Astrocyte of the hippocampus (primary cell): ENCODE measurements around the gene ARFGAP3.

ENCODE experiments used
- DNase-seq: peaks from one replicate; pipeline ENCODE4 v3.0.0; 2011; ENCODE audit warnings: low read depth, low spot score

ARFGAP3 gene, protein sequence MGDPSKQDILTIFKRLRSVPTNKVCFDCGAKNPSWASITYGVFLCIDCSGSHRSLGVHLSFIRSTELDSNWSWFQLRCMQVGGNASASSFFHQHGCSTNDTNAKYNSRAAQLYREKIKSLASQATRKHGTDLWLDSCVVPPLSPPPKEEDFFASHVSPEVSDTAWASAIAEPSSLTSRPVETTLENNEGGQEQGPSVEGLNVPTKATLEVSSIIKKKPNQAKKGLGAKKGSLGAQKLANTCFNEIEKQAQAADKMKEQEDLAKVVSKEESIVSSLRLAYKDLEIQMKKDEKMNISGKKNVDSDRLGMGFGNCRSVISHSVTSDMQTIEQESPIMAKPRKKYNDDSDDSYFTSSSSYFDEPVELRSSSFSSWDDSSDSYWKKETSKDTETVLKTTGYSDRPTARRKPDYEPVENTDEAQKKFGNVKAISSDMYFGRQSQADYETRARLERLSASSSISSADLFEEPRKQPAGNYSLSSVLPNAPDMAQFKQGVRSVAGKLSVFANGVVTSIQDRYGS

DNA sequence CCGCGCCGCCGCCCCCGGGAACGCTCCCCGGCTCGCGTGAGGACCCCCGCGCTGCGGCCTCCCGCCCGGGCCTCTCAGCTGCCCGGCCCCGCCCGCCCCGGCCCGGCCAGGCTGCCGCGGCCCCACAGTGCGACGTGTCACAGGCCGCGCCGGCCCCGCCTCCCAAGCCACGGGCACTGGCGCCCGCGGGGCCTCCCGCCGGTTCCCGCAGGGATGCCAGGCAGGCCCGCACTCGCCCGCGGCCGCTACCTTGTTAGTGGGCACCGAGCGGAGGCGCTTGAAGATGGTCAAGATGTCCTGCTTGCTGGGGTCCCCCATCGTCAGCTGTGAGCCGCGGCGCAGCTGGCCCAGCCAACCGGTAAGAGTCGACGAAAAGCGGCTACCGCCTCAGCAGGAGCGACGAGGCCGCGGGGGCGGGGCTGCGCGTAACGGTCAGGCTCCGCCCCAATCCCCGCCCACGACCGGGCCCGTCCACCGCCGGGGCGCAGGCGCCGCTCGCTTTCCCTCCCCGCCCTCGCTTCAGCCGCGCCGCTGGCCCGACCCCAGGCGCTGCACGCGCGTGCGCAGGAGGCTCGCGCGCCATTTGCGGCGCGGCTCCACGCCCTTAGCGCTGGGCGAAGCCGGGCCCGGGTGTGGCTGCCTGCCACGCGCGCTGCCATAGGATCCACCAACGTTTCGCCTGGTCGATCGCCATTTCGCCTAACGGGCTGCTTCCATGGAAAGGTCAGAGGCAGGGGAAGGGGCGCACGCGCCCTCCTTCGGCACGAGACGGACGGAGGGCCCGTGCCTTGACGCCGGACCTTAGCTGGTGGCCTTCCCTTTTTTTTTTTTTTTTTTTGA is at the start of gene ARFGAP3:
ARFGAP3 (minus strand) TSS at position 409 of the 840 bp plus-strand sequence; CDS start at position 318, 91 bp downstream.
- peak; percentile 99 for DNase-seq

DNA sequence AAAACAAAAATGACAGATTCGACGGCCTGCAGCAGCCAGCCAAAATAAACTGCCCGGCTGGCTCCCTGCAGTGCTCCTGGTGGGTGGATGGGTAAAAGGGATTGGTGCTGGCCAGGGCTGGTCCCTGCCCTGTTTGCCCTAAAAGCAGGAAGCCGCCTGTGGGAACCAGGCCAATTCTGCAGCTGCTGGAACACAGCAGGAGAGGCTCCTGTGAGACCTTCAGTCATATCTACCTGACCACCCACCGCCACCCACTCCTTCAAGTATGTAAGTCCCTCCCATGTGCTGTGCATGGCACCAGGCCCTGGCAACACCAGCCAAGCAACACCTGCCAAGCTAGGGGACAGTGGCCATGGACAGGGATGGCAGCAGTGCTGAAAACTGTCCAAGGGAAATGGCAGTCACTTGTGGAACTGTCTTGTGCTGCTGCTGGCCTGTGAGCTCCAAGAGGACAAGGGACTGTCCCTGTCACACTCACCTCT is 48.7 kb upstream of the ARFGAP3 start:
- no peak for DNase-seq

DNA sequence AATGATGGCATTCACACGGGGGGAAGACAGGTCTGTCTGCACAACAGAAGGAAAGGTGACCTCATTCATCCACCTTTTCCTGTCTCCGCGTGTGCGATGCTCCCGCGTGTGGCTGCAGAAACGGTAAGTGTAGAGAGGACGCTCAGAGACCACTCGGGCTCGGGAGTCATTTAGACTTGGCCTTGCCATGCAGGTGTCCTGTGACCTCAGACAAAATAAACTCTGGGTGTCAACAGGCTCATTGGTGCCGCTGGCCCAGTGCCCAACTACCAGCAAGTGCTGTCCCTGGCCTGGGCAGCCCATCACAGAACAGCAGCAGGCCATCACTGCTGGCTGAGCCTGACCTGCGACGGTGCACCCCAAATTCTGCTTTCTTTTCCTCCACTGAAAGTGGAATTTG is 48.1 kb upstream of the ARFGAP3 start:
- no peak for DNase-seq

DNA sequence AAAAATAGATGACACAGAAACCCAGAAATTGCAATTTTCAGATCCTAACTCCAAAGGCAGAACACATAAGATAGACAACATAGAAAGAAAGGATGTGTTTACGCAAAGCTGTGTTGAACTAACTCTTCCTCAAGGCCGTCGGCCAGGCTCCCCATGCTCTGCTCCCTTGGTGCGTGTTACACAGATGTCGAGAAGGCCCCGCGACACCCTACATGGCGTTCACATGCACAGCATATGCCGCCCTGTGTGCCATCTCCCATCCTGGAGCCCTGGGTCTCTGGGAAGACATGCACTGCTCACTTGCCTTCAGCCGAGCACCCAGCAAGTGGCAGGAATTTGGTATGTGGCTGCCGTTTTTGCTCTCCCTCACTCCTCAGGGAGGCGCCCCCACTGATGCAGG is 47.0 kb upstream of the ARFGAP3 start:
- DNase-seq: no peak

DNA sequence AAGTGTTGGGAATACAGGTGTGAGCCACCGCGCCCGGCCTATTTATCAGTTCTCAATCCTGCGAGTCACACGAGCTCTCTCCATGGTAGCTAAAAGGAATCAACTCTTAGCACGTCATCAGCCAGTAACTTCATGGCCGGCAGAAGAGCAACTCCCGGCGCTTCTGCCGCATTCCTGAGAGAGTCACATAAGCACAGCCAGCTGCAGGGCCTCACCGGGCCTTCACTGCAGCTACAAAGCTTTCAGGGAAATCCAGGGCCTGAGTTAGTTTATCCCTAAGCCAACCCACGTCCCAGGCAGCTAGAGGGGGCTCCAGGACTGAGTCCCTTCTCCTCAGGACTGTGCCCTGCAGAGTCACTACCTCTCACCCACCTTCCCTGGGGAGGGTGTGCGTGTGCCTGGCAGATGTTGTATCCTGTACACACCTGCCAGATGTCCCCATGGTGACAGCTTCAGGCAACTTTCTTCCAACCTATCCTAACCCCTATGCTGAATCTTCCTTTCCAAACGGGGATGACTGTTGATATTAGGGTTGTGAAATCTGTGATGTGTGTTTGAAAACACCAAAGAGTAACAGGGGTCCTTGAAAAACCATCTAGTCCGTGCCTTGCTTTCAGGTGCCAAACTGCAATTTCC is 45.9 kb upstream of the ARFGAP3 start:
- no peak for DNase-seq

DNA sequence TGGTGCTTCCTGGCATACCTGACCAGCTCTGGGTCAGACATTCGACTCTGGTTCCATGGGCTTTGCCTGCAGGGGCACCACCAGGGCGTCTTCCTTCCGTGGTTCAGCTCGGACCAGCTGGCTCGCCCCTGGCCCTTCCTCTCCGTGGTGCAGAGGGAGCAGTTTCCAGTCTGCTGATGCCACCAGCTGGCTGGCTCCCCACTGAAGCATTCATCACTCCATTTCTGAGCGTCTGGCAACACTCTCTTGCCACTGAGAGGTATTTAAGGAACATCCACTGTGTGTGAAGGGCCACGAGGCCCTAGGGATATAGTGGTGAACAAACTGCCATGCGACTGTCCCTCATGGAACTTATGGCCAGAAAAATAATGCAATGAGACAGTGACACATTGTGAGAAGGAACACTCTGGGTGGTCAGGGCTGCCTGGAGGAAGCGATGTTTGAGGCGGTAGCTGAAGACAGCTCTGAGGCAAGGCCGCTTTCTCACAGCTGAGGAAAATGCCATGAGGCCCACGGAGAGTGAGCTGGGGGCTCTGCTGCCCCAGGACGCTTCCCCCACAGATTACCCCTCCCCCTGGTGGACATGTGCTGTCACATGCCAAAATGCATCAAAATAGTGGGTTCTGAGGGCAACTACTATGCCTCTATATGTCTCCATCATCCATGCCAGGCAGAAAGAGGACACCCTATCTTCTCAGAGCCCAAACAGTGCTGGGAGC is 44.9 kb upstream of the ARFGAP3 start:
- no peak for DNase-seq

DNA sequence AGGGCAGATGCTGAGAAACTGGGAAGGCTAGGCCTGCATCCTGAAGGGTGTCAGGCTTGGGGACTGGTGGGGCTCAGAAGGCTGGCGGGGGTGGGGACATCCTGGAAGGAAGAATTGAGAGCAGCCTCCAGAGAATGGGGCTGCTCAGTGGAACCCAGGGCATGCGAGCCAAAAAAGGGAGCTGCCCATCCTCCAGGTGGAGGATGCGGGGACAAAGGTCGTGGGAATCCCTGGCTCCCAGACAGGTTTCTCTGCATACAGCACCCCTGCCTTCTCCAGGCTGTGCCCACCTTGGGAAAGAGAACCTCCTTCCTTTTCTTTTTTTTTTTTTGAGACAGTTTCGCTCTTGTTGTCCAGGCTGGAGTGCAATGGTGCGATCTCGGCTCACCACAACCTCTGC is 40.9 kb upstream of the ARFGAP3 start:
- no peak for DNase-seq

DNA sequence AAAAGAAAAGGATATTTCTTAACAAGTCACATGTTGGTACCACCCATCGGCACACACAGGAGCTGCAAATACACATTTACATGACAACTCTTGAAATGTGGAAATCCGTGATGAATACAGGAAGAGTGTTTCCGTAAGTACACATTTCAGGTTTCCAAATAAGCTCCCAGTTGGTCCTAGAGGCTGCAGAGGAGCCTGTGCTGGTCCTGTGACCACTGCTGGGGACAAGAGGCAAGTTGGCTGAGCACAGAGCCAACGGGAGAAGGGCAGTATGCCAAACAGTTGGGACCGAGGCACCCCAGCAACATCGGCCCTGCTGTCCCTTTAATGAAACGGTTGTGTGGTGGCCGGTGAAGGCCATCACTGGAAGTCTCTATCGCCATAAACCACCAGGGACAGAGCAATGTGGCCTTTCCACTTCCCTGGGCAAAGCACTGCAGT is 38.5 kb upstream of the ARFGAP3 start:
- DNase-seq: no peak

DNA sequence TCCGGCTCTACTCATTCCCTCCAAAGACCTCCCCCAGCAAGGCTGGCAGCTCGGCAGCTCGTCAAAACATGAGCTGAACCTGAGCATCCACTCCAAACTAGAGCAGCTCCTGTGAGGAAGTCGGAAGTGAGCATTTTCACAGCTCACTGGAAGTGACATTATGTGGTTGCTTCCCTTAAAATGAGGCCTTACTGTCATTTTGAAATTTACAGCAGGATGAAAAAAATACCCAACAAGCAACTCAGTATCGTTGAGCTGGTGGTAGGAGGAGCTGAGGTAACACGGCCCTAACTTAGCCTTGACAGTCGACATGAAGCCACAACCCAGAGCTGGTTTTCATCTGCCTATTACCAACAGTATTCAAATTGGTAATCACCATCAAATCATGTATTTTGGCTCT is 38.0 kb upstream of the ARFGAP3 start:
- no peak for DNase-seq

DNA sequence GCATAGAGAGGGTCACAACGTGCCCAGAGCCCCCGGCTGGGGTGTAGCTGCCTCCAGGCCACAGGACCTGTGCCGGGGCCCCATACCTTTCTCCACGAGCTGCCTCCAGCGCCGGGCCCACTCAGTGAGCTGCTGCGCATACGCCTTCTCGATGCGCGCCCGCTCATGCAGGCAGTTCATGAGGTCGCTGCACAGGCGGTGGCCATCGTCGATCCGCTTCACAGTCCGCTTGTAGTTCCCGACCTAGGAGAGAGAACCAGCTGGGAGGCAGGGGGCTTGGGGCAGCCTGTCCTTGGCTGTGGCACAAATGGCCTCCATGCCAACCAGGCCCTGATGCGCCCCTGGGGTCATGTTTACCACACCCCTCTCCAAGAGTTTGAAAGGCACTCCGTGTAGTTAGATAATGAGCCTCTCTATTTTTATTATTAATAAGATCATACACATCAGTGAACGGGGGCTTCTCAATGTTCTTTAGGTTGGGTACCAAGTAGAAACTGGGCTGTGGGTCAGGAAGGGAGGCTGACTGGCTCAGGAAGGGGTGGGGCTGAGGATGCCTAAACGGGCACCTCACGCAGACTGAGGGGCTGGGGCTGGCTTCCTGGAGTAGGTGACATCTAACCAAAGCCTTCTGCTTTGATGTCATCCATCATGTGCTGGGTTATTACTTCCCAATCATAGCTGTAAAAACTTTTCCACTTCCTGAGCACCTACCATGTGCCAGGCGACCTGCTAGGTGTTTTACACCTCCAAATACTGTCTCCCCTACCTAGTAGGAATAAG is 36.5 kb upstream of the ARFGAP3 start:
- DNase-seq: no peak

DNA sequence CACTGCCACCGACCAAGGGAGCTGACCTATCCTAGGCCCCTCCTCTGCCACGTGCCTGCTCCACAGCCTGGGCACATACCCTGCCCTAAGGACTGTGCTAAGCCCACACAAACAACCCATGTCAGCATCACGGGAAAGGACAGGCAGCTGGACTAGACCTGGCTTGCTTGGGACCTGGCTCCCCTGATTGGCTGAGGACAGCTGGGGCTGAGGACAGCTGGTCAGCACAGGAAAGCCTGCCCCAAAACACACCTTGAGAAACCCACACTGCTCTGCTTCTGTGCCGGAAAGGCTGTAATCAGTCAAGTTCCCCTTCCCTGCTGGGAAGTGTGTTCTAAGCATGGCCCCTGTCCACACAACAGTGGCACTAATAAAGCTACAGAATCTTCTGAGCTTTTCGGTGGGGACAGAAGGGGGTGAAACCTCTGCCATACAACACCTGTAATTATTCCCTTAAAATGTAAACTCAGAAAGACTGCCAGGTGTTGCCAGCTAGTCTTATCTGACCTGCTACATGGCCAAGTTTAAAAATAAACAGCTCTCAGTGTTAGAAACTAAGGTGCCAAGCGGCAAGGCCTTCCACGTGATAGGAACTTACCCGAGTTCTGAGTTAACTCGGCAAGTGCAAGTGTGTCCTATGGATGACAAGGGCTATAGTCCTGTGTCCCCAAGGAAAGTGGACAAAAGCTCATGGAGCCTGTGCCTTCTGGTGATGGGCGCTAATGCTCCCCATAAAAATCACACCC is 35.7 kb upstream of the ARFGAP3 start:
- no peak for DNase-seq

DNA sequence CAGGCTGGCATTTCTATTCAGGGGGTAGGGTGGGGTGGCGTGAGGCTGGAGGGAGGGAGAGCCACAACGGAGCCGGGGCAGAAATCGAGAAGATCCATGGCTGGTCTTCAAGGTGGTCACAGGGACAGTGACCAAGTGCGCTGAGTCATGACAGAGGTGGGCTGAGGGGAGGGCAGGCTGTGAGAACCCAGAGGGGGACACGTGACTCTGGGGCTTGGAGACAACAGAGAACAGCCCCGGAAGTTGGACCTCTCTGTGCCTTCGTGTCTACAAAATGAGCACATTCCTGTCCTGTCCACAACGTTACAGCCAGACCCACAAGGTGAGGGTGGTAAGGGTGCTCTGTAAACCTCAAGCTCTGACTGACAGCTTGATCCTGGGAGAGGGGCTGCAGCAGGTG is 35.1 kb upstream of the ARFGAP3 start:
- no peak for DNase-seq

DNA sequence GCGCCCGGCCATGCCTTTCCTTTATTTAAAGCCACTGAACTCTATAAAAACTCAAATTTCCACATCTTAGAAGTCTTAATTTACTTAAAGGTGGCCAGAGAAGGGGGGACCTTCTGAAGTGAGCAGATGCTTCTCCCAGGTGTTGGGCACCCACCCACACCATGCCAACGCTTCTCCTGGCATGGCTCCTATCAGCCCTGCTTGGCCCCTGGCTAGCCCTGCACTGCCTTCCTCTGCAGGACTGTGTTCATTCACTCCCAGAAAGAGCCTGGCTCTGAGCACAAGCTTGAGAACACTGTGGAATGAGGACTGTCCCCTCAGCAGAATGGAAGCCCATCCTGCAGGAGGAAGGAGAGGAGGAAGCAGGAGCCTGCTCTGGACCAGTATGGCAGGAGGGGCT is 34.6 kb upstream of the ARFGAP3 start:
- no peak for DNase-seq

DNA sequence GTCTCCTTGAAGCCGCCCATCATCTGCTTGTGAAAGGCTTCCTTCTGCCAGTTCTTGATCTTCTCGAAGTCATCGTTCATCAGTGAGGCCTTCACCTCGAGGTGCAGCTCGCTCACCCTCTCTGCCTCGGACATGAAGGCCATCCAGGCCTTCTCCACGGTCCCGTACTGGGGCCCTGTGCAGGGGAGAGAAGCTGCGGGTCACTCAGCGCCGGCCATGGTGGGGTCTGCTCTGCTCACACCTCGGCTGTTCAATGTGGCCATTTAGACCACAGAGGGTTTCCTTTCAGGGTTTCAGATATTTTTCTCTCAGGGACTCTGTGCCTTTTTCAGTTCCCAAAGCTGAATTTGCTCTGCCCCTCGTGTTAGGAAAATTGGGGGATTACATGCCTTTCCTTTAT is 33.9 kb upstream of the ARFGAP3 start:
- DNase-seq: no peak

DNA sequence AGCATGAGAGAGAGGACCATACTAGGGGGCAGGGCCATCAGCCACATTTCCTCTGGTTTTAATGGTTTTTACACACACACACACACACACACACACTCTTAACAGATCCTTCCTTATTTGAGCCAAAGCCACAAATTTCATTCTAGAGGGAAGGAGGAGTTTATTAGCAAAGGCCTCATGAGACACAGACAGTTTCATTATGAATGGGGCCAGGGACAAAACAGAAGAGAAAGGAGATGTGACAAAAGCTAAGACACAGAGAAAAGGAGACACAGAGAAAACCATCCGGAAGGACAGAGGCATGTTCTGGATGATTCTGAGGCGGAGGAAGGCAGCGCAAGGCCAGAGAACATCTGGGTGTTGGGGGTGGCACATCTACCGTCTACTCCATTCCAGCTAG is 32.2 kb upstream of the ARFGAP3 start:
- no peak for DNase-seq

DNA sequence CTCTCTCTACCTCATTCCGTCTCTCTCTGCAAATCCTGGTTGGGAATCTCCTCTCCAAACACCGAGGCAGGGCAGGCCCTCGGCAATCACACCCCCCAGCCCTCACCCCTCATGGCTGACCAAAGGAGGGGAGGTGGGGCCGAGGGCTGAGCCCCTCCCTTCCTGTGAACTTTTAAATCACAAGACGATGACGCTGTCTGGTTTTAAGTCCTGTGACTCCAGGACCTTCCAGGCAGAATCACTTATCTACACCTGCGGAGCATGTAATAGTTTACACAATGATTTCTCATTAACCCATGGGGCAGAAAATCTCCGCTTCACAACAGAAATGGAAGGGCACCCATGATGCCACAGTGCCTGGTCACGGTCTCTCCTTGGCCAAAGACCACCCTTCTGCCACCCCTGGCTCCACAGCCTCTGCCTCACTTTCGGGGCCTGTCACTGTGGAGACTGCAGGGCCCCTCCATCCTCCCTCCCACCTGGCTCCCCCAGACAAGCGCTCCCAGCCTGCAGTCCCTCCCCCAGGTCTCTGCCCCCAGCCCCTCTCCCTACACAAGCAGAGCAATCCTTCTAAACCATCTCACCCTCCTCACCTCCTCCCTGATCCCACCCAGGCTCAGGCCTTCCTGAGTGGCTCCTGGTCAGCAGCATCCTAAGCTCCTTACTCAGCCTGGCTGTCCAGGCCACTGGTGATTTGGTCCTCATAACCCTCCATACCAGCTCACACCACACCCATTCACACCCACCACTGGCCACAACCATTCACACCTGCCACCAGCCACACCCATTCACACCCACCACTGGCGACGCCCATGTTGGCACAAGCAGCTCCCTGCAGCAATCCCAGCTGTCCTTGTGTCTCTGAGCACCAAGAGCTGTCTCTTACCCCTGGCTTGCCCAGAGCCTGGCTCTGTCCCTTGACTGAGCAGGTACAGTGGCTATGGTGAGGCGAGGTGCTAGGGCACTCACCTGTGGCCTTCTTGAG is 30.7 kb upstream of the ARFGAP3 start:
- no peak for DNase-seq

DNA sequence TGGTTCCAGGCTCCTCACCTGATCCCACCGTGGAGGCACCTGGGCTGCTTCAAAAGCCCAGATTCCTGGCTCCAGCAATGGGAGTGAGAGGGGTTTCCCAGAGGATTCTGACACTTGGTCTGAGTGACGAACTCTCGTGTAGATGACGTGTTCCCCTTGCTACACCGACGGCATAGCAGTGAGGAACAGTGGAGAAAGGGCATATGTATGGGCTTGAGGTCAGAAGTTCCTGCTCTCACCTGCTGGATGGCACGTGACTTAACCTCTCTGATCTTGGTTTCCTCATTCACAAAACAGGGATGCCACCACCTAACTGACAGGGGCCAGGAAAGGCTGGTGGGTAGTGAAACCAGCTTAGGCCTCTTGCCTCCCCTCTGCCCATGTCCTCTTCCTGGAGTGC is 30.0 kb upstream of the ARFGAP3 start:
- no peak for DNase-seq

DNA sequence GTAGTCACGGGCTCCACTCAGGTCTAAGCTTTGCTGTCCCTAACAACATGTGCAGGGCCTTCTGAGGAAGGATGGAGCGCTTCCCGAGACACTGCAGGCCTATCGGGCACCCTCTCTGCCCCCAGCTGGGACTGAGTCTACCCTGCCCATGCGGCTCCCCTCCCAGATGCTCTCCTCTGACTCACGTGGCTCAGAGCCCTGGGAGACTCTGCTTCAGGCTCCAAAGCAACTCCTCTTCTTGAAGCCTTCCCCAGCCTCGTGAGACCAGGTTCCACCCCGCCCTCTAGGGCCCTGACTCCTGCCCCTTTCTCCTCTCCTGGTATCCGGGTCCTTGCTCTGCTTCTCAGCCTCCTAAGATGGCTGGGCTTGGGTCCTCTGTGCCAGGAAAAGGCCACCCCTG is 28.4 kb upstream of the ARFGAP3 start:
- DNase-seq: no peak
